Stimulated activated CD8-positive, alpha-beta memory T cell treated with anti-CD3 and anti-CD28 coated beads, Interleukin-2, amount 100 ng/mL, for 1 hour (primary cell): Measurements from ENCODE around the gene DUSP28.

Experiments
- DNase-seq, 2 donors: peaks; one replicate each; pipeline ENCODE4 v3.0.0-alpha.2; 2020; ENCODE audit warnings: low read depth in 2 of 2

Gene DUSP28

DNA sequence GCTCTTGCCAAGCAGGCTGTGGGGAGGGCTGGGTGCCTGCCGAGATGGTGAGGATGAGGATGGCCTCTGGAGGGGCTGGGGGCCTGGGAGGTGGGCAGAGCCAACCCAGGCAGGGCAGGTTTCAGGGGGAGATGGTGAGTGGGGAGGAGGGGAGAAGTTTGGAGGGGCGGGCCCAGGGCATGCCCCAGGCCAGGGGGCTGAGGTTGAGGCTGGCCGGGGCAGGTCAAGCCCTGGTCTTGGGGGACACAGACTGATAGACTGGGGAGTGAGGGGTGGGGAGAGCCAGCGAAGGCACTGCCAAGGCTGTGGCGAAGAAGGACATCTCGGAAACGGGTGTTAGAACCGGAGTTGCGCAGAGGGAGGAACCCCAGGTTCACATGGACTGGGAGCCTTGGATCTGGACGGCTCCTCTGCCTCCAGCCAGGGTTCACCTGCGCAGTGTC, 39.0 kb downstream of the DUSP28 start:
- no peak for DNase-seq

DNA sequence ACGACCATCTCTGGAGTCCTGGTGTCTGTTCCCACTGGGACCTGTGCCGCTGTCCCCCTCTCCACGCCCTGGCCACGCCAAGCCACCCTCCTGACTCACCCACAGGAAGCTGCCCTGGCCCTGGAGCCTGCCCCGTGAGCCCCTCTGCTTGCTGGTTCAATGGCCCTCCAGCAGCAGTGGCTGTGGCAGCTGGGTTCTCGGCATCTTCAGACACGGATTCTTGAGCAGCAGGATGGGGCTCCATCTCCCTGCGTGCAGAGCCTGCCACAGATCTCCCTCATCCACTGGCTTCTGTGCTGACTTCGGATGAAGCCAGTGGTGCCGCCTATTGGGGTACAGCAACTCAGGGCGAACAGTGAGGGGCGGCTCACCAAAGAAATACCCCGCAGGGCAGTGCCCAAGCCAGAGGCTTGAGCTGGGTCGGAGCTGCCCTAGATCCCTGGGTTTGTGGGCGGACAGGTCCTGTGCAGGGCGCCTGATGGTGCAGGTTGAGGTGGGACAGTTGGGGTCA, 40.3 kb downstream of the DUSP28 start:
- DNase-seq: no peak

DNA sequence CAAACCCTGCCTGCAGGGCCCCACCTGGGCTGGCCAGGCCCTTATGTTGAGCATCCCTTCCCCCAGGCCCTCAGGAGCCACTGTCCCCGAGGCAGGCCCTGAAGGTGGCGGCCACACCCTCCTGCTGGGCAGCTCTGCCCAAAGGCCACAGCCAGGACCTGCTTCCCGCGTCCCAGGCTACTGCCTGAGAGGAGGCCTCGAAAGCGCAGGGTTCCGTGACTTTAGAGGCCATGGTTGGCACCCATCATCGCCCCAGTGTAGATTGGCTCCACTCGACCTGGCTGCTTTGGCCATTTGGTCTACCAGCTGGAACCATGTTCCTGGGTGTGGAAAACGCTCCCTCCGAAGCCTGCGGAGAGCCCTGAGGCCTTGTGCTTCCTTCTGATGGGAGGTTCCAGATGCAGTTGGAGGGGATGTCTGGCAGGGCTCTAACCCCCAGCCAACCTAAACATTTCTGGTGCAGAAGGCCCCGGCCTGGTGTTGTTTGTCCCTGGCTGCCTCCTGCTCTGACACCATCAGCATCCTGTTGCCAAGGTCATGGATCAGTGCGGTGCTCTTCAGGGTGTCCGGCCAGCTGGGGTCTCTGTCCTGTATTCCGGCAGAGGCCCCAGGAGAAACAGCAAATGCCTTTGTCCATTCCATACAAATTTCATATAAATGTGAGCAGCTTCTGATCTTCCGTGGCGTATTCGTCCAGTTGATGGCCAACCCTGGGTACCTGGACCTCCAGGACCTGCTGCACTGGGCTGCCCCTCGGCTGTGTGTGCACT, 41.1 kb downstream of the DUSP28 start:
- DNase-seq: no peak

DNA sequence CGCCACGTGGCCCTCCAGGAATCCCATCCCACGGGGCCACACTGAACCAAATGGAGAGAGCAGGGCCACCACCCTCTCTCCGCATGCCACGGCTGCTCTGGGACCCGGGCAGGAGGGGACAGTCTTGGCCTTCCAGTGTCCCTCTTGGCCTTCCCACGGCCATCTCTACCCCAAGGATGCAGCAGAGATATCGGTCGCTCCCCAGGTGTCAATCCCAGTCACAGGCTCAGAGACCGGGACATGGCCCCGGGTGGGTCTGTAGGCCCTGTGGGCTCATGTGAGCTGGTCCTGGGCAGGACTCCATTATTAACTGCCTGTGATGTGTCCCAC, 41.6 kb downstream of the DUSP28 start:
- no peak for DNase-seq

DNA sequence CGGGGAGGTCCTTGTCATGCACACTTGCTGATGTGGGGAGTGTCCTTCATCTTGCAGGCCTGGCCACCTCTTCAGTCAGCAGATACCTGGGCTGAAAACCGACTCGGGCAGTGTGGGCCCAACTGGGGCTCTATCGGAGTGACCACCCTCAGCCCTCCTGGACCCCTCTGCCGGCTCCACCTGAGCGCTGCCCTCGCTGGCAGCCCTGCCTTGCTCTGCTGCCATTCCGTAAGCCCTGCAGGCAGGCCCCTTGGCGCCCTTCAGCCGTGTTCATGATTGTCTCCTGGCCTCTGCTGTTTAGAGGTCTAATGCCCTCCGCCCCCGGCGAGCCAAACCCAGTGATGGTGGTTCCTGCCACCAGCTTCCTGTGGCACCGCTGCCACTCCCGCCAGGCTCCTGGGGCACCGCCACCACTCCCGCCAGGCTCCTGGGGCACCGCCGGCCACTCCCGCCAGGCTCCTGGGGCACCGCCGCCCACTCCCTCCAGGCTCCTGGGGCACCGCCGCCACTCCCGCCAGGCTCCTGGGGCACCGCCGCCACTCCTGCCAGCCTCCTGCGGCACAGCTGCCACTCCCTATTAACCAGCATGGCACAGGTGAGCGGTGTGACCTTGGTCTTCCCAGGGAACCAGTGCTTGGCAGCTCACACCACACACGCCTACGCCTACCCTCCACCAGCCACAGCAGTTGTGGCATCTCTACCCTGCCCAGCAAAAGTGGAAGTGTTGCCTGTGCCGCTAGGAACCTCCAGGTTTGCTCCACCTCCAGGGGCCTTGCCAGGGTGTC, 42.3 kb downstream of the DUSP28 start:
- DNase-seq: no peak

DNA sequence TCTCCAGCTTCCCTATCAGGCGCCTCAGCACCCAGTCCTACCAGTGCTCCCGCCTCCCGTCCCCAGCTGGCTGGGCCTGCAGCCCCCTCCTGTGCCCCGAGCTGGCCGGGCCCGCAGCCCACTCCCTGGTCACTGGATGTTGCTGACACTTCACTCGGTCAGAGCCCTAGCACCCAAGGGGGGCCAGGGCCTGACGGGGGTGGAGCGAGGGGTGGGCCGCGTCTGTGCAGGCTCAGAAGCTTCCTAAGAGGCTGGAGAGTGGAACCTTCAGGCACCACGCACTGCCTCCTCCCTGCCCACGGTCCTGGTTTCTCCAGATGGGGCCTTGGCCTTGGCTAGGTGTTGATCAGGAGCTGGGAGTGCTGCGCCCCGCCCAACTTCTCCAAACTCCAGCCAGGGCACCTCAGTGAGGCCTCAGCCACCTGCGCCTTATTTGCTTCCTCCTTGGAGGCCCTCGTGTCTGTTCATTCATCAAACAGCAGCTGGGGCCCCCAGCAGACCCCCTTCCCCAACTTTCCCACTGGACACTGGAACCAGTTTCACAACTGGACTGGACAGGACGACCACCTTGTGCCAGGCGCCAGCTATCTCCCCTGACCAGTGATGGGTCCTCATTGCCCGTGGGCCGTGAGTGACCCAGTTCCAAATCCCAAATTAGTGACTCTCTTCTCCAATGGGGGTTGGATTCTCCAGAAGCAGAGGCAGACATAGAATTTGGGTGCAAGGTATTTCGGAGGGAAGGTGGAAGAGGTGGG, 43.1 kb downstream of the DUSP28 start:
- DNase-seq: no peak

DNA sequence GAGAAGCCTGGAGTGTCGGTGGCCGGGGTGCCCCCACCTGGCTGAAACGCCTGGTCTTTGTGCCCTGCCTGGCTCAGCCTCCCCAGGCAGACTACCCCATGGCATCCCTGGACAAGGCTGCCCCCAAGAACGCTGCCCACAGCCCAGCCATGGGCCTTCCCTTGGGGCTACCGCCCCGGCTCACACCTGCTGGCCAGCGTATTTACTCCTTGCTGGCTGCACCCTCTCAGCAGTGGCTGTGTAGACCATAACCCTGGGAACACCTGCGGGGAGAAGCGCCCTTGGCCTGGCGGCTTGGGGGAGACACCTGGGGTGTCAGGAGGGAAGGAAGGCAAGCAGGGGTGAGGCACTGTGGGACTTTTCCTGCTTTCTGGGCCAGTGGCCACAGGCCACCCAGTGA, 43.7 kb downstream of the DUSP28 start:
- DNase-seq: no peak

DNA sequence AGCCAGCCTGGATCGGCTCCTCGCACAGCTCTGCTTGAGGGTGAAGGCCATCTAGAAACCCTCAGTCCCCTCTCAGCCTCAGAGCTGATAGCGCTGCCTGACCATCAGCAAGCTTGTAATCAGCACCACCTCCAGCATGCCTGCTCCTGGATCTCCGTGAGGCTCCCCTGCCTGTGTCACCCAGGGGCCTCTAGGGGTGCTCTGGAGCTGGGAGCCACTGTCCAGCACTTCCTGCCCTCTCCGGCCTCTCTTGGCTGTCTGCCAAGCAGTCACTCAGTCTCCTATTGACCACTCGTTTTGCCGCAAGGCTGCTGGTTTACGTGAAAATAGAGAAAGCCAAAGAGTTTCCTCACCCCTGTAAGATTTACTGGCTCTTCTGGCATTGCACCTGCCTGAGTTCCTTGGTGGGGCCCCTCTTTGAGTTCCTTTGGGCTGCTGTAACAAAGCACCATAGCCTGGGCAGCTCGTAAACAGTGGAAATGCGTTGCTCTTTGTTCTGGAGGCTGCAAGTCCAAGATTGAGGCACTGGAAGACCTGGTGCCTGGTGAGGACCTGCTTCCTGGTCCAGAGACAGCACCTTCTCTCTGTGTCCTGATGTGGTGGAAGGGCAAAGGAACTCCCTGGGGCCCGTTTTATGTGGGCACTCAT, 44.3 kb downstream of the DUSP28 start:
- DNase-seq: no peak

DNA sequence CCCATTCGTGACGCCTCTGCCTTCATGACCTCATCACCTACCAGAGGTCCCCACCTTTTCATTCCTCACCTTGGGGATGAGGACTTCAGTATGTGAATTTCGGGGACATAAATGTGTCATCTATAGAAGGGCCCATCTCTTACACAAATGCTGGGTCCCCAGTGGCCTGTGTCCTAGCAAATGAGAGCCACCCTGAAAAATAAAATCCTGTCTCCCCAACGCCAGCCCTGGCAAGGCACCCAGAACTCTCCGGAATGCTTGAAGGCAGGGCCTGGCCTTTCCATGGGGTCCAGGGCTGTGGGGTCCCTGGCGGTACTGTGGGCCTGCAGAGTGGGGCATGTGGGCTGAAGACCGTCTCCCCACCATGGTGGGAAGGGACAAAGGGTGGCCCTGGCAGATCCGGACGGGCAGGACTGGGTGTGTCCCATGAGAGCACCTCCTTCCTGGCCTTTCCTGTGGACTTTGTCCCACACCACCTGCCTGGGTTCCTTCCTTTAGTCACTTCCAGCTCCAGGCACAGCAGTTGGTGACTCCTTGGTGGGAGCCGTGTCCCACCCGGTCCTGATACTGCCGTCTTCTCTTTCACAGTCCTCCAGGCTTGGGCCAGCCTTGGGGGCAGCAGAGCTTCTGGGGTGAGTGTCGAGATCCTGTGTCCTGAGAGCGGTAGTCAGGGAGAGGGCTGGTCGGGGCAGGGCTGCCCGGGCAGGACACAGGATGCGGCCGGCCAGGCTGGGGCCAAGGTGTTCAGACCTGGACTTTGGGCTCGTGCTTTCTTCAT, 45.0 kb downstream of the DUSP28 start:
- no peak for DNase-seq

DNA sequence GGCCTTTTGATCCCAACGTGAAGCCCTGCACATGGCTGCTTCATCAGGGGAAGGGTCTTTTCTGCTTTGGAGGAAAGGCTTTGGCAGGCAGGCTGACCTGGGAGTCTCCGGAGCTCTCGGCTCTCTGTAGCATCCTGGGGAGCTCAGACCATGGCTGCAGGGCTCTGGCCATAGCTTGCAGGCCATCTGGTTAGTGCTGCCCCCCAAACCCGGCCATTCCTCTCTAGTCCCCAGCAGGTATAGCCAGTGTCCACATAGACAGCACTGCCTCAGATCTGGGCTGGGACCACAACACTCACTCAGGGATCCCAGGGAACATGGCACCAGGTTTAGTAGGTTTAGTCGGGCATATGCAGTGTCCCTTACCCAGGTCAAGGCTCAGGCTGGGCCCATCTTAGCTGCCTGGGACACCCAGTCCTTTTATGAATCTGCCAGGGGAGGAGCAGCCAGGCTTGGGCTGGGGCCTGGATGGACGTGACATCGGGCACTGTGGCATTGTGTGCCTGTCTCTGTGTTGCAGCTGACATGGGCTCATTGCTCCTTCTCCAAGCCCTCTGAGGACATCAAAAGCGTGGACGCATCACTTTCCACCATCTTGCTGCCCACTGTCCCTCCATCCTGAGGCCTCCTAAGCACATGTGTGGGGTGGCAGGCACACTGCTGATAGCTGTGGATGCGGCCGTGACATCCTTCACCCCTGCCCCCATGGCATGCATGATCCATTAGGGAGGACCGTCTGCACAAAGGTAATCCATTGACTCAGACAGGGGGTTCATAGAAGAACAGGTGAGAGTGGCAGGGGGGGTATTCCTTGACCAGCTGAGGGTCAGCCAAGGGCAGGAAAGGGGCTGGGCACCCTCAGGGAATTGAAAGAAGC, 45.9 kb downstream of the DUSP28 start:
- no peak for DNase-seq

DNA sequence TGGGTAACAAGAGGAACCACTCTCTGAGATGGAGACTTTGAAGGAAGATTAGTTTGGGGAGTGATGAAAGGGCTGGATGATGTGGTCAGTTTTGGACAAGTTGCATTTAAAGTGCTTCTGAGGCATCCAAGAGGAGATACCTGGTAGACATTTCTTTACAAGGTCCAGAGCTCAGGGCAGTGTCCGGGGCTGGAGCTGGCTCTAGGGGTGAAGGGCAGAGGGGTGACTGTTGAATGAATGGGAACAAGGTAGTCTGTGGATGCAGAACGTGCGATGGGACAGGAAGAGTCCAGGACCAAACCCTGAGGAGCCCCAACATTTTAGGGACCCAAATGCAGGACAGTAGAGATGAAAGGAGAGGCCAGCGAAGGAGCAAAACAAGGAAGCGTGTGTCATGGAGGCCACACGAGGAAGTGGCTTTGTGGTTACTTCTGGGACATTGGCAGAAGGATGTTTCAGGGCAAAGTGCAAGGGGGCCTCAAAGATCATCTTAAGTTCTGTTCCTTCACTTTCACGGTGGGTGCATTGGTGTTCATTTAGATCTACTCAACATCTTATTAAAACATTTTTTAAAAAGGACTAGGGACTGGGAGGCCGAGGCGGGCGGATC, 51.5 kb downstream of the DUSP28 start:
- no peak for DNase-seq
